K562 (cell line): ENCODE measurements around the gene TSPAN3. TPM values are rescaled to one million over a fixed set of nuclear protein-coding genes. Genes with fewer than 3 reads are reported as not detected.

Source experiments
- ATAC-seq: fragments of 200-7000 bp; cut with Tn5 transposase; 3 replicates; pipeline ENCODE4 v1.9.1; 2020; ENCODE audit warnings: moderate library complexity
- BruUV-seq: library from RNA; stranded (reverse); fragments of 400-500 nt; replicated peaks from 2 replicates; lab custom pipeline; 2021; lab: Mats Ljungman, UMichigan
- CTCF ChIA-PET: fragments of 300-600 bp; formaldehyde crosslinking; extraction: SDS; loops from one replicate; lab custom pipeline; 2021; ENCODE audit warnings: low intra/inter-chr PET ratio; lab: Yijun Ruan, JAX
- POLR2A ChIA-PET: fragments of 300-600, 350-650 bp; sonication (Branson Sonifier 250); formaldehyde crosslinking; extraction: SDS; loops from one replicate; lab custom pipeline; 2021; ENCODE audit warnings: antibody characterized with exemption, inconsistent platforms; lab: Yijun Ruan, JAX
- DNase-seq, 4 experiments: peaks; one replicate each; pipeline versions ENCODE4 v3.0.0 to v3.0.0-alpha.2; 2011 to 2018; ENCODE audit warnings: low spot score in 3 of 4, mixed read lengths in 3 of 4; ENCODE audit errors: extremely low read depth in 1 of 4
- FAIRE-seq: peaks from 2 replicates; lab custom pipeline; 2011; peaks lifted over from hg19 to GRCh38; lab: Jason Lieb, UNC
- H2AFZ ChIP-seq: 2 replicates; pipeline ENCODE4 v1.6.0; 2011; ENCODE audit warnings: low read depth, low read length, control low read depth, inconsistent platforms
- H3K27ac ChIP-seq: fragments of 200-600 bp; 3 replicates; pipeline ENCODE4 v1.8.0; 2011; ENCODE audit warnings: low read depth, mild to moderate bottlenecking, control low read depth, inconsistent platforms, low read length, moderate library complexity, mixed read lengths; ENCODE audit errors: extremely low read depth
- H3K27me3 ChIP-seq, 2 experiments: fragments of 300-600 bp in 1 of 2; 2 replicates in 1 of 2; 3 replicates in 1 of 2; pipeline versions ENCODE4 v1.6.0 to v1.8.0; 2011; ENCODE audit warnings: inconsistent platforms in 2 of 2, low read length in 2 of 2, mild to moderate bottlenecking in 1 of 2, mixed read lengths in 1 of 2, moderate library complexity in 1 of 2; ENCODE audit not compliant: control insufficient read depth in 2 of 2, insufficient read depth in 2 of 2
- H3K36me3 ChIP-seq: fragments of 300-600 bp; 3 replicates; pipeline ENCODE4 v1.8.0; 2011; ENCODE audit warnings: mild to moderate bottlenecking, low read length, inconsistent platforms; ENCODE audit not compliant: control insufficient read depth, insufficient read depth
- H3K4me1 ChIP-seq, 2 experiments: fragments of 200-600 bp in 1 of 2; replicated peaks in 1 of 2; 2 replicates in 1 of 2; 3 replicates in 1 of 2; pipeline versions ENCODE4 v1.5.1 to v1.8.0; 2011; ENCODE audit warnings: inconsistent platforms in 2 of 2, low read length in 2 of 2, mild to moderate bottlenecking in 1 of 2, mixed read lengths in 1 of 2, moderate library complexity in 1 of 2; ENCODE audit not compliant: control insufficient read depth in 2 of 2, insufficient read depth in 2 of 2
- H3K4me2 ChIP-seq: 2 replicates; pipeline ENCODE4 v1.6.1; 2011; ENCODE audit warnings: low read length, control low read depth, inconsistent platforms, mixed read lengths; ENCODE audit not compliant: insufficient read depth
- H3K4me3 ChIP-seq: fragments of 200-600 bp; sonication (generic), shearing (Covaris generic); 2 replicates; pipeline ENCODE4 v1.5.1; 2016; ENCODE audit warnings: control low read depth, inconsistent platforms
- H3K79me2 ChIP-seq: fragments of 200-600 bp; 3 replicates; pipeline ENCODE4 v1.8.0; 2011; ENCODE audit warnings: low read length, inconsistent platforms; ENCODE audit not compliant: control insufficient read depth, insufficient read depth
- H3K9ac ChIP-seq, 2 experiments: 2 replicates each; pipeline versions ENCODE4 v1.6.0 to v1.6.1; 2011; ENCODE audit warnings: low read depth in 2 of 2, low read length in 2 of 2, control low read depth in 1 of 2, inconsistent platforms in 1 of 2, mild to moderate bottlenecking in 1 of 2, mixed read lengths in 1 of 2; ENCODE audit not compliant: insufficient read depth in 1 of 2
- H3K9me1 ChIP-seq: one replicate; pipeline ENCODE4 v1.6.0; 2011; ENCODE audit warnings: inconsistent platforms, mild to moderate bottlenecking, low read length, moderate library complexity; ENCODE audit not compliant: control insufficient read depth, insufficient read depth
- H3K9me3 ChIP-seq: replicated peaks from 2 replicates; pipeline ENCODE4 v1.5.1; 2011; ENCODE audit warnings: low read depth, low read length, inconsistent platforms; ENCODE audit not compliant: control insufficient read depth, insufficient read depth
- H4K20me1 ChIP-seq: replicated peaks from 2 replicates; pipeline ENCODE4 v1.6.1; 2011; ENCODE audit warnings: low read length, inconsistent platforms, mixed read lengths; ENCODE audit not compliant: control insufficient read depth, insufficient read depth
- ARID1B ChIP-seq: fragments of 450-650 bp; IDR thresholded peaks from 2 replicates; pipeline ENCODE4 v1.6.1; 2016; ENCODE audit warnings: antibody characterized with exemption, mild to moderate bottlenecking, inconsistent platforms
- FIP1L1 ChIP-seq: fragments of 200-400 bp; formaldehyde crosslinking; IDR thresholded peaks from 2 replicates; pipeline ENCODE4 v1.6.1; 2018; ENCODE audit warnings: mild to moderate bottlenecking, low read depth, low read length; ENCODE audit not compliant: poor library complexity, severe bottlenecking
- GTF2E2 ChIP-seq: fragments of 200-800 bp; sonication (Bioruptor generic); IDR thresholded peaks from 2 replicates; pipeline ENCODE4 v1.6.1; 2016; ENCODE audit warnings: missing genetic modification characterization, missing compliant biosample characterization
- HDAC1 ChIP-seq, 2 experiments: fragments of 450-650 bp; IDR thresholded peaks; 2 replicates each; pipeline ENCODE4 v1.6.1; 2016 to 2017; ENCODE audit warnings: inconsistent platforms in 1 of 2, mild to moderate bottlenecking in 1 of 2, moderate library complexity in 1 of 2
- IRF2 ChIP-seq: sonication (generic); formaldehyde crosslinking; IDR thresholded peaks from 2 replicates; pipeline ENCODE4 v1.8.1; 2022; ENCODE audit warnings: mild to moderate bottlenecking, missing genetic modification reagents
- MAFK ChIP-seq: IDR thresholded peaks from 2 replicates; pipeline ENCODE4 v1.6.1; 2011; ENCODE audit warnings: low read length, improper control_type of control experiment
- MCM7 ChIP-seq, 2 experiments: fragments of 450-650 bp; IDR thresholded peaks; 2 replicates each; pipeline ENCODE4 v1.6.1; 2016 to 2018
- NFE2 ChIP-seq: IDR thresholded peaks from 2 replicates; pipeline ENCODE4 v1.6.1; 2014; ENCODE audit warnings: antibody characterized with exemption, low read depth
- PHB ChIP-seq: fragments of 250-450 bp; sonication (Bioruptor Pico); IDR thresholded peaks from 2 replicates; pipeline ENCODE4 v1.5.0; 2021
- PTRF ChIP-seq: fragments of 450-650 bp; IDR thresholded peaks from 2 replicates; pipeline ENCODE4 v1.6.1; 2016; ENCODE audit warnings: mild to moderate bottlenecking, missing genetic modification characterization, missing compliant biosample characterization
- ZFP36 ChIP-seq: fragments of 150-350 bp; IDR thresholded peaks from 2 replicates; pipeline ENCODE4 v1.6.1; 2018; ENCODE audit warnings: low read length, low read depth; ENCODE audit not compliant: partially characterized antibody
- ZKSCAN1 ChIP-seq: fragments of 150-350 bp; IDR thresholded peaks from 2 replicates; pipeline ENCODE4 v1.6.1; 2016; ENCODE audit warnings: low read depth, low read length
- ZNF311 ChIP-seq: fragments of 250-450 bp; sonication (Bioruptor Pico); IDR thresholded peaks from 2 replicates; pipeline ENCODE4 v1.4.0; 2020; ENCODE audit warnings: mild to moderate bottlenecking, moderate library complexity
- ZNF668 ChIP-seq: fragments of 250-450 bp; sonication (Bioruptor Pico); IDR thresholded peaks from 2 replicates; pipeline ENCODE4 v1.8.0; 2022; ENCODE audit warnings: mild to moderate bottlenecking, inconsistent platforms
- WGBS: fragments of 100-300 bp; shearing (Covaris generic); methylation state at CpG from one replicate; pipeline ENCODE4 v1.1.6; 2016; ENCODE audit warnings: low coverage, mixed read lengths; ENCODE audit not compliant: insufficient coverage; ENCODE audit errors: missing lambda C conversion rate; 5-methylcytosine and 5-hydroxymethylcytosine counted together
- in situ Hi-C: fragments of 300-500 bp; cut with MboI; formaldehyde crosslinking; loops from 4 replicates; pipeline ENCODE4 v1.15.0; 2018; ENCODE audit warnings: inconsistent platforms, mixed read lengths
- intact Hi-C: fragments of 100-400 bp; cut with micrococcal nuclease; formaldehyde crosslinking; loops from 2 replicates; pipeline ENCODE4 v1.14.2; 2022
- polyA plus RNA-seq, 8 experiments: library from polyadenylated mRNA; depleted of rRNA in 4 of 8; stranded (reverse) in 5 of 8; unstranded in 3 of 8; fragments of >200 nt; fragmentation: Nextera tagmentation in 2 of 8; fragmentation: Illumina TruSeq in 1 of 8; extraction: Ambion mirVana in 2 of 8; extraction: Trizol in 1 of 8; gene quantifications; 2 replicates each; pipeline versions ENCODE4 v1.2.1 to v1.2.3, GENCODE V29; 2011 to 2014; ENCODE audit warnings: inconsistent platforms in 1 of 8, missing spikeins in 1 of 8
- total RNA-seq, 7 experiments: library from RNA; depleted of rRNA in 6 of 7; stranded (reverse); fragments of >200 nt in 6 of 7; fragmentation: Illumina TruSeq in 2 of 7; extraction: Trizol in 2 of 7; gene quantifications; 2 replicates each; pipeline versions ENCODE4 v1.2.1 to v1.2.3, GENCODE V29; 2011 to 2021; ENCODE audit warnings: low replicate concordance in 1 of 7
- TF ChIP-seq, protein P1 (sequence below): fragments of 450-650 bp; IDR thresholded peaks from one replicate; pipeline ENCODE4 v1.6.1; 2018; ENCODE audit warnings: mild to moderate bottlenecking, moderate library complexity; ENCODE audit not compliant: partially characterized antibody

Gene TSPAN3
- total and polyA plus RNA-seq, 9 of the 15 experiments (the other 6 are each of a cell fraction or from before 2014, with no cell fraction given), result 14.3 to 144 (median 71.1) TPM

DNA sequence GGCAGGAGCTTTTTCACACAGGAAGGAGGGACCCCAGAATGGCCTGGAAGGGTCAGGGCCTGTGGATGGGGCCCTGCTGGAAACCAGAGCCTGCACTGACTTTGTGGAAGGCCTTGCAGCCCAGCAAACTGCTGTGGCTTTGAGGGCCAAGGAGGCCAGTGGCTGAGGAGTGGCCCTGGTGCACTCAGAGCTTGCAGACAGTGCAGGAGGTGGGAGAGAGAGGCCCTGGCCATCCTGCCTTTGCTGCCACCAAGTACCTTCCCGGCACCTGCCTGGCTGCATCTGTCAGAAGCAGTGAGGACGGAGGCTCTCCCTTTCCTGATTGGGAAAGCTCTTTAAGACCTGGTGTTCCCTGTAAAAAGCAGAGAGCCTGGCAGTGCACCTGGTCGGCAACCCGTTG is 69.6 kb downstream of the TSPAN3 start (continued):
- TF ChIP-seq ARID1B, result no peak
- no peak for TF ChIP-seq IRF2 (CRISPR knock-in tag)
- TF ChIP-seq ZNF668 (CRISPR knock-in tag), result no peak
- no peak for TF ChIP-seq GTF2E2 (tag)
- TF ChIP-seq MCM7 (IDR thresholded peaks at IDR 0.05), result no peak
- no peak for TF ChIP-seq FIP1L1
- no peak for TF ChIP-seq MAFK
- no peak for TF ChIP-seq NFE2
- no peak for TF ChIP-seq HDAC1 (IDR thresholded peaks at IDR 0.05)
- TF ChIP-seq PHB (CRISPR knock-in tag), result no peak
- TF ChIP-seq, protein P1, sequence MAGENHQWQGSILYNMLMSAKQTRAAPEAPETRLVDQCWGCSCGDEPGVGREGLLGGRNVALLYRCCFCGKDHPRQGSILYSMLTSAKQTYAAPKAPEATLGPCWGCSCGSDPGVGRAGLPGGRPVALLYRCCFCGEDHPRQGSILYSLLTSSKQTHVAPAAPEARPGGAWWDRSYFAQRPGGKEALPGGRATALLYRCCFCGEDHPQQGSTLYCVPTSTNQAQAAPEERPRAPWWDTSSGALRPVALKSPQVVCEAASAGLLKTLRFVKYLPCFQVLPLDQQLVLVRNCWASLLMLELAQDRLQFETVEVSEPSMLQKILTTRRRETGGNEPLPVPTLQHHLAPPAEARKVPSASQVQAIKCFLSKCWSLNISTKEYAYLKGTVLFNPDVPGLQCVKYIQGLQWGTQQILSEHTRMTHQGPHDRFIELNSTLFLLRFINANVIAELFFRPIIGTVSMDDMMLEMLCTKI, result no peak
- no peak for TF ChIP-seq PTRF (tag)
- TF ChIP-seq, all 486 proteins: peak for 0

DNA sequence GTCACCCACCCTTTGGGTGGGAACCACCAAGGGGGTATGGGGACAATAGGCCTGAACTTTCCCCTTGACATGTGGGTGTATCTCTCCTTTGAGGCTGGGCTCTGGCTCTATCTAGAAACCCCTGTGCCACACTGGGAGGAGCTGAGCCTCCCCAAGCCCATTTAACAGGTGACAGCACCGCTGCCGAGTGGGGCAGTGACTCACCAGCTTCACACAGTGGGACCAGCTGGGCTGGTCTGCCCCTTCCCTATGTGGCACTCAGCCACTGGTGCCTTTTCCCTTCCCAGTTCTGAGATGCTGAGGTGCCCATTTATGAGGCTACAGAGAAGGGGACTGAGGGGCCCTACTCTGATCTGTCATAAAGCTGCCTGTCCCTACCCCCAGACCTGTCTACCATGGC is 70.9 kb downstream of the TSPAN3 start:
- intact Hi-C loops (no loop called here), in situ Hi-C loops (no loop called here)
- Histone ChIP-seq H3K27ac (no peak overlapping the region), H2AFZ (no peak overlapping the region), H3K79me2 (no peaks in the 10 kb centered on the region), H3K27me3 (peaks cover 35 to 85% of the 10 kb centered on the region in 2 experiments), H3K9ac (no peak overlapping the region), H3K9me3 (no peaks in the 10 kb centered on the region), H4K20me1 (peaks cover 4% of the 10 kb centered on the region; the same call in 1 of the 2 replicates), H3K4me3 (no peak overlapping the region), H3K9me1 (peaks cover 3% of the 10 kb centered on the region), H3K4me2 (no peak overlapping the region), H3K36me3 (no peaks in the 10 kb centered on the region), H3K4me1 (peaks cover 0 to 12% of the 10 kb centered on the region in 2 experiments; a peak in 1 of 5 replicates)
- WGBS, result 0% methylated on average over 2 of the region's 2 CpGs
- ChIA-PET POLR2A (no interaction called here), CTCF (no interaction called here)
- FAIRE-seq, result no peak
- ATAC-seq, result no peak
- no peak for TF ChIP-seq ZFP36
- no peak for TF ChIP-seq ZKSCAN1
- no peak for TF ChIP-seq ZNF311 (CRISPR knock-in tag)
- no TSS peak for BruUV-seq
- DNase-seq, result no peak
